Spleen (tissue), 3 donors: ENCODE data around the gene TENM4.

Experiments
- POLR2A ChIP-seq, 3 donors: fragments of 450-650 bp; IDR thresholded peaks; one replicate each; pipeline ENCODE4 v1.5.1; 2017; ENCODE audit warnings: antibody characterized with exemption in 3 of 3, mild to moderate bottlenecking in 1 of 3
- POLR2AphosphoS5 ChIP-seq, 3 donors: sonication (generic); formaldehyde crosslinking; IDR thresholded peaks; one replicate each; pipeline ENCODE4 v1.5.1; 2017; ENCODE audit warnings: antibody characterized with exemption in 3 of 3

DNA sequence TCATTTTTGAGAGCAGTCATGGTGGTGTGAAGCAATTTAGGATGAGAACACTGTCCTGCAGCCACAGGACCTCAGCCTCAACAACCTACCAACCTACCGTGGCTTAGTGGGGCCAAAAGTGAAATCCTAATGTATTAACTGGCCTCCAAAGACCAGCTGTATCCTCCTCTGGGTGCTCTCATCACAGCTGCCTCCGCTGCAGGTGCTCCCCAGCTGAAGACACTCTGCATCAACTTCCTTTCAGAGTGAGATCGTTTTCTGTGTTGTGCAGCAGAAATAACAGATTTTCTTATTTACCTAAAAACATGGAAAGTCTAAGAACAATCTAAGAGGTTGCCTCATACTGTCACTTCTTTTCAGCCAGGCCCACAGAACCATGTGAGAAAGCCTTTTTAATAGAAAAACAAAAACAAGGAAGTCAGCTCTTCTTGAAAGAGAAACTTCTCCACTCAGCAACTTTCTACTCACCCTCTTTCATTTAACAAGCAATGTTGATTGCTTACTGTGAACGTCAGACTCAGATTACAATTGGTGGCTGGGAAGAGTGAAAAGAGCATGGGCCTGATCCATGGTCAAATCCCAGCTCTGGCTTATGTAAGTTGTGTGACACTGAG, 136.1 kb downstream of the TENM4 start:
- TF ChIP-seq POLR2AphosphoS5 (IDR thresholded peaks at IDR 0.05) (no peak), POLR2A (IDR thresholded peaks at IDR 0.05) (no peak)
